ENCODE measurements around the gene USP9Y.
"Not testable (repeated sequence)": the region's sequence is repeated elsewhere in the genome, so short reads cannot be mapped to it uniquely, and the experiment has no call there.

The USP9Y gene

DNA sequence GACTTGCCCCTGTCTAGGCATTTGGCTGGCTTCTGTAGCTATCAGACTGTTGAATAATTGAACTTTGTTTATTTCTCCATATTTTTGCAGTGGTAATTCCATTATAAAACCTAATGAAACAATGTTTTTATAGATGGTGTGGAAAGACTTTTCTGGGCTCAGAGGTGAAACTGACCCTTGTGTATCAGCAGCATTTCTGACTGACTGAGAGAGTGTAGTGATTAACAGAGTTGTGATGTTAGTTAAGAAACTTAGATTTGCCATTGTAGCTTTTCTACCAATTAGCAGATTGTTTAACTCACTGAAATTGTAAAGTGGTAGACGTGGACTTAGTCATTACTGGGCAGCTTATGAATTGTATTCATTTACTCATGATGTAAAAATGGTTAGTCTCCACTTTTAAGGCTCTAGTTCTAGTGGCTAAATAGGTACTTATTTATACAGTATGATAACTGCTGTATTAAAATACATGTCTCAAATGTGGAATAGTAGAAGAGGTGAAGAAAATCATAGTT lies at the start of gene USP9Y:
Gene USP9Y, plus strand, starts transcription at position 51 of the 515 bp plus-strand sequence. CDS start 8,217 bp downstream, outside the sequence.
- DNase-seq (ENCODE audit: low read depth in 3 of 3) = no peak

DNA sequence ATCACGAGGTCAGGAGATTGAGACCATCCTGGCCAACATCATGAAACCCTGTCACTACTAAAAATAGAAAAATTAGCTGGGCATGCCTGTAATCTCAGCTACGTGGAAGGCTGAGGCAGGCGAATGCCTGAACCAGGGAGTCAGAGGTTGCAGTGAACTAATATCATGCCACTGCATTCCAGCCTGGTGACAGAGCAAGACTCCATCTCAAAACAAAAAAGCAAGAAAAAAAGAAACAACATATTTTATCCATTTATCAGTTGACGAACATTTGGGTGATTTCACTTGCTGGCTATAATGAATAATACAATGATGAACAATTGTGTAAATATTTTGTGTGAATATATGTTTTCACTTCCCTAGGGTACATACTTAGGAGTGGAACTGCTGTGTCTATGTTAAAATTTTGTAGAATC lies 49.4 kb upstream of the USP9Y start:
- DNase-seq (ENCODE audit: low read depth in 3 of 3) = no peak

- peak; percentile 42 to 72 (median 51) for DNase-seq (ENCODE audit: low read depth in 3 of 3)
These were observed 39.0 kb upstream of the USP9Y start for GRCh38 chrY:12661745-12662681.

GRCh38 chrY:12662745-12663591 lies 38.1 kb upstream of the USP9Y start:
- DNase-seq (ENCODE audit: low read depth in 3 of 3) = peak in 2 of 3 experiments; percentile 19 to 47

DNA sequence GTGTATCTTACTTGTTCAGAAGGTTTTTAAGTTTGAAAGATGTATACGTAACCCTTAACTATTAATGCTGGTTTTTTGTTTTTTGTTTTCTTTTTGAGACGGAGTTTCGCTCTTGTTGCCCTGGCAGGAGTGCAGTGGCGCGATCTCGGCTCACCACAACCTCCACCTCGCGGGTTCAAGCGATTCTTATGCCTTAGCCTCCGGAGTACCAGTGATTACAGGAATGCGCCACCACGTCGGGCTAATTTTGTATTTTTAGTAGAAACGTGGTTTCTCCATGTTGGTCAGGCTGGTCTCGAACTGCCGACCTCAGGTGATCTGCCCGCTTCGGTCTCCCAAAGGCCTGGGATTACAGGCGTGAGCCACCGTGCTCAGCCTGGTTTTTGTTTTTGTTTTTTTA lies 37.2 kb upstream of the USP9Y start:
- DNase-seq (ENCODE audit: low read depth in 3 of 3) = not testable (repeated sequence)

DNA sequence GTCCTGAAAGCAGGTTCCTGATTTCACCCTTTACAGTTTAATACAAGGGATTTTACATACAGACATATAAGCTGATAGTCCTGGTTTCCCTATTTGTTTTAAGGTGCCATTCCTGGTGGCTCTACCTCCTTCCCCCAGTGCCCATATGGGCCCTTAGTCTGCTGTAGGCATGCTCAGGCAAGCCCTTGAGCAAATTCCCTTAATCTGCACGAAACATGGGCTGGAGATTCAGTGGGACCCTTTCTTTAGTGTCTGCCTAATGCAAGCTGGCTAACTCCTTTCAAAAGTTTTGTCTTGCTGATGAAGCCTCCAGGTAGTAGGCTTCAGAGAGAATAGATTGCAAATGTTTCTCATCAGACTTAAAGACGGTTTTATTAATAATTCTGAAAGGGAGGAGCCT lies 22.9 kb upstream of the USP9Y start:
- DNase-seq (ENCODE audit: low read depth in 3 of 3) = no peak

- DNase-seq (ENCODE audit: low read depth in 3 of 3) = no peak
These were observed 19.5 kb upstream of the USP9Y start for GRCh38 chrY:12681535-12681934.

DNA sequence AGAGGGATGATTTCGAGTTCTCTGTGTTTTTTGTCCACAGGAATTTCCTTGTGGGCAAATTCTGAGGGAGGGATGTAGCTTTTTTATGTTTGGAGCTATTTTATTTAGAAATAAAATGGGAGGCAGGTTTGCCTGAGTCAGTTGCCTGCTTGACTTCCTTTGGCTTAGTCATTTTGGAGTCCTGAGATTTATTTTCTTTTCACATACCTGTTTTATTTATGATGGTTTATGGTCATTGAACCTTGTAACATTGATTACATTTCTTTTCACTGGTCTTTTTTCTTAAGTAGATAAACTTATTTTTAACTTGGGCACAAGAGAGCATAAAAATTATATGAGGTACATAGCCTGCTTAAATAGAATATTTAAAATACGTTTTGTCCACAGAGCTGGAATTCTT lies 12.7 kb upstream of the USP9Y start:
- no peak for DNase-seq (ENCODE audit: low read depth in 3 of 3)

DNA sequence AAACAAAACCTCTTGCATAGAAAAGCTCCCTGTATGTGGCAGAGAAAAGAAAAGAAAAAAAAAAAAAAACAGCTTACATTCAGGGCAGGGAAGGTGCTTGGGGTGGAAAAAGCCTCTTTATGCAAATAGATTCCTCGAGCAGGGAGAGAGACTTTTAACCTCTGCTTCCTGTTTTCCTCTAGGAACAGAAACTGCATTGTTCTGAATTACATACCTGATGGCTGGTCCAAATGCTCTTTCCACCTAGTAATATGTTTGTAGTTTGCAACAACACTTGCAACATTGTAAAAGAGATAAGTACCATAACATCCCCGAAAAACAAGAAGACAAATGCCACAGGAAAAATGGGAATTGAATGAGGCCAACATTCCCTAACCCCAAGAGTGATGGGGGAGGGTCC lies 944 bp upstream of the USP9Y start:
- no peak for DNase-seq (ENCODE audit: low read depth in 3 of 3)

DNA sequence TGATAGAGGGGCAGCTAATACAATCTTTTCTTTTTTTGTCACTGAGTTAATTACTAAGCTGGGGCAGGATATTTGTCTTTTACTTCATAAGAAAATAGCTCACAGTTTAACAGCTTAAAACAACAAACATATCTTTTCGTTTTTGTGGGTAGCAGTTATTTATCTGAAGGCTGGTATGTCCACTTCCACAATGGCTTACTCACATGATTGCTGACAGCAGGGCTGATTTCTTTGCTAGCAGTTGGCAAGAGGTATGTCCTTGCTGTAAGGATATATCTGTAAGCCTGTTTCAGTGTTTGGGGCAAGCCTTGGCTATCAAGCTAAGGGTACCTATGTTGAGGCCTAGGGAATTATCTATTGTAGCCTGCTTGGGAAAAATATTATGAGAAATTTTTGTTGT lies 1.1 kb downstream of the USP9Y start:
- DNase-seq (ENCODE audit: low read depth in 3 of 3) = no peak

GRCh38 chrY:12710460-12710859 lies 9.4 kb downstream of the USP9Y start:
- DNase-seq (ENCODE audit: low read depth in 3 of 3) = no peak

DNA sequence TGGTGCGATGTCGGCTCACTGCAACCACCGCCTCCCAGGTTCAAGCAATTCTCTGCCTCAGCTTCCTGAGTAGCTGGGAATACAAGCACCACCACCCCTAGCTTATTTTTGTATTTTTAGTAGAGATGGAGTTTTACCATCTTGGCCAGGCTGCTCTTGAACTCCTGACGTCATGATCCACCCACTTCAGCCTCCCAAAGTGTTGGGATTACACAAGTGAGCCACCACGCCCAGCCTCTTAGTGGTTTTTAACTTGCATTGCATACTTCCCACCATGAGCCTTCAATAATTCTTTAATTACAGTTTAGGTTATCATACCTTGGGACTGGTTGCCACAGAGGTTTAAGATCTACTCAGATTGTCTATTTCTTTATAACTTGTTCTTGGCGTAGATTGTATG lies 14.3 kb downstream of the USP9Y start:
- no peak for DNase-seq (ENCODE audit: low read depth in 3 of 3)

- no peak for DNase-seq (ENCODE audit: low read depth in 3 of 3)
These were observed 28.7 kb downstream of the USP9Y start for GRCh38 chrY:12729746-12730145.

GRCh38 chrY:12733625-12734024 lies 32.6 kb downstream of the USP9Y start:
- peak; percentile 7 to 51 (median 36) for DNase-seq (ENCODE audit: low read depth in 3 of 3)

- DNase-seq (ENCODE audit: low read depth in 3 of 3) = no peak
These were observed 33.0 kb downstream of the USP9Y start for GRCh38 chrY:12734051-12734450.

GRCh38 chrY:12741414-12741813 lies 40.4 kb downstream of the USP9Y start:
- DNase-seq (ENCODE audit: low read depth in 3 of 3) = no peak

GRCh38 chrY:12742725-12743124 lies 41.7 kb downstream of the USP9Y start:
- DNase-seq (ENCODE audit: low read depth in 3 of 3) = no peak

- DNase-seq (ENCODE audit: low read depth in 3 of 3) = no peak
These were observed 43.1 kb downstream of the USP9Y start for GRCh38 chrY:12744091-12744490.

DNA sequence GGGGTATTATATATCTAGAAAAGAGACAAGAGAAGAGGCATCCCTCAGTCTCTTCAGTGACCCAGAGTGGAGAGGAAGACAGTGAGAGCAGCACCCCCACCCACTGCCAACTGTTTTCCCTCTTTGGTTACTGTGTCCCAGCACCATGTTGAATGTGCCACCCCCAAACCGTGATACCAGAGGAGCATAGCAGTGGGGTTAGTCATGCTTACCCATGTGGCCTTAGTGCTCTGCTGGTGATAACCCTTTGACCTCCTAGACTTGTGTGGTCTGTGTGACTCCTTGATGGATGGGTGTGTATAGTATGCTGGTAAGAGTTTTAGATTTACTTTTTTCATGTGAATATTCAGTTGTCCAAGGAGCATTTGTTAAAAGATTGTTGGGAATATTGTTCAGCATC lies 48.3 kb downstream of the USP9Y start:
- no peak for DNase-seq (ENCODE audit: low read depth in 3 of 3)

GRCh38 chrY:12752856-12753255 lies 51.8 kb downstream of the USP9Y start:
- no peak for DNase-seq (ENCODE audit: low read depth in 3 of 3)

DNA sequence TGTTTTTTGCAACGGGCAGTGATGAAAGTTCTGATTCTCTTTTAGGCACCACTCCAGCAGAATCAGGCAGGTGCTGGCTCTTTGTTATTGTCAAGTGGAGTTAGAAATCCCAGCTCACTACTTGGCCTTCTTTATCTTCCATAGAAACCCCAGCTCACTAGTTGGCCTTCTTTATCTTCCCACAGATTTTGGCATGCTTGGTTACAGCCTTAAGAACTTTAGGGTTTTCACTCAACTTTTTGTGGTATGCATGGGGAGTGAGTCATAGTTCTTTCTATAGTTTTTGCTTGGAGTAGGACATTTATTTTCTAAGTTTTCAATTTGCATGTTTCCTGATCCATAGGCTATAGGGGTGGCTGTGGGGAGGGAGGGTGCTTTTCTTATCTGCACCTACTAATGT lies 55.0 kb downstream of the USP9Y start:
- DNase-seq (ENCODE audit: low read depth in 3 of 3) = no peak

DNA sequence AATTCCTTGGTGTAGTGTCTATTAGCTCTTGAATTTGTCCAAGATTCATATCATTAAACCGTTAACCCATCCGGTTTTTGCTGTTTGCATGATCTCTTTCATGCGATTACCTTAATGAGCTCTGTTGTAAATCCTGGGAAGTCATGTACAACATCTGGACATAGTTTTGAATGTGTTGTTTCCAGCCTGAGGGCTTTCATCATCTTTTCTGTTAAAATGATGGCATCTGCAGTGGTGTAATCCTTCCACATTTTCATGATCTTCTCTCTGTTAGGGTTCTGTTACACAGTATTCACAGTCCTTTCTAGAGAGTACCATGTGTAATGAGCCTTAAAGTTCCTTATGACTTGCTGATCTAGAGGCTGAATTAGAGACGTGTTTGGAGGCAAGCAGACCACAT lies 64.9 kb downstream of the USP9Y start:
- DNase-seq (ENCODE audit: low read depth in 3 of 3) = no peak

Measured in stimulated activated CD4-positive, alpha-beta T cell treated with anti-CD3 and anti-CD28 coated beads, TNF-alpha, amount 100 ng/mL, for 24 hours (primary cell).